Measurements from ENCODE around the gene CBX7. TPM values are rescaled to one million over a fixed set of nuclear protein-coding genes. Genes with fewer than 3 reads are reported as not detected.
A peak's percentile ranks its signal among the peaks of the same experiment; 100 is the strongest.
"Not testable (repeated sequence)": the region's sequence is repeated elsewhere in the genome, so short reads cannot be mapped to it uniquely, and the experiment has no call there.

CBX7 gene
- total and polyA plus RNA-seq, 2 donors: 4.2 to 34.5 TPM

- Histone ChIP-seq H3K27me3 (ENCODE audit: control insufficient read depth in 2 of 2, insufficient read depth in 1 of 2, low read length in 1 of 2) (no peaks in the 10 kb centered on the region), H3K4me1 (ENCODE audit: control insufficient read depth in 2 of 2, insufficient read depth in 2 of 2, low read length in 2 of 2) (peaks cover 17 to 40% of the 10 kb centered on the region in 2 donors), H3K27ac (ENCODE audit: low read depth in 1 of 2, low read length in 1 of 2) (peak overlapping the region in 1 of 2 donors; percentile 47), H3K4me3 (ENCODE audit: low read length in 2 of 2) (no peak overlapping the region), H3K36me3 (ENCODE audit: control insufficient read depth in 2 of 2, insufficient read depth in 2 of 2, low read length in 1 of 2) (no peaks in the 10 kb centered on the region), H3K9me3 (ENCODE audit: control insufficient read depth in 2 of 2, insufficient read depth in 1 of 2, low read length in 1 of 2) (no peaks in the 10 kb centered on the region)
- DNase-seq (ENCODE audit: low read depth in 6 of 9, low spot score in 9 of 9): no peak
- 93% methylated on average over 23 of the region's 23 CpGs for WGBS
Observed at GRCh38 chr22:39176143-39176713, 23.7 kb upstream of the CBX7 start.

- H3K4me1 ChIP-seq (ENCODE audit: control insufficient read depth in 2 of 2, insufficient read depth in 2 of 2, low read length in 2 of 2): peaks cover 21 to 47% of the 10 kb centered on the region in 2 donors
- no peaks in the 10 kb centered on the region for H3K27me3 ChIP-seq (ENCODE audit: control insufficient read depth in 2 of 2, insufficient read depth in 1 of 2, low read length in 1 of 2)
- H3K4me3 ChIP-seq (ENCODE audit: low read length in 2 of 2): no peak overlapping the region
- no peak for DNase-seq (ENCODE audit: low read depth in 6 of 9, low spot score in 9 of 9)
- no peaks in the 10 kb centered on the region for H3K36me3 ChIP-seq (ENCODE audit: control insufficient read depth in 2 of 2, insufficient read depth in 2 of 2, low read length in 1 of 2)
- no peak overlapping the region for H3K27ac ChIP-seq (ENCODE audit: low read depth in 1 of 2, low read length in 1 of 2)
- no peaks in the 10 kb centered on the region for H3K9me3 ChIP-seq (ENCODE audit: control insufficient read depth in 2 of 2, insufficient read depth in 1 of 2, low read length in 1 of 2)
- 95% methylated on average over 18 of the region's 18 CpGs for WGBS
Observed at GRCh38 chr22:39175353-39176142, 23.1 kb upstream of the CBX7 start.

- 29% methylated on average over 22 of the region's 22 CpGs for WGBS
- no peak overlapping the region for H3K4me3 ChIP-seq (ENCODE audit: low read length in 2 of 2)
Observed at GRCh38 chr22:39174498-39175352, 22.2 kb upstream of the CBX7 start.

GRCh38 chr22:39173787-39174497, 21.5 kb upstream of the CBX7 start:
- WGBS: 78% methylated on average over 11 of the region's 11 CpGs
- H3K4me3 ChIP-seq (ENCODE audit: low read length in 2 of 2): no peak overlapping the region
- H3K36me3 ChIP-seq (ENCODE audit: control insufficient read depth in 2 of 2, insufficient read depth in 2 of 2, low read length in 1 of 2): no peaks in the 10 kb centered on the region
- no peaks in the 10 kb centered on the region for H3K9me3 ChIP-seq (ENCODE audit: control insufficient read depth in 2 of 2, insufficient read depth in 1 of 2, low read length in 1 of 2)
- H3K27ac ChIP-seq (ENCODE audit: low read depth in 1 of 2, low read length in 1 of 2): peak overlapping the region; percentile 92 to 93
- H3K4me1 ChIP-seq (ENCODE audit: control insufficient read depth in 2 of 2, insufficient read depth in 2 of 2, low read length in 2 of 2): peaks cover 21 to 48% of the 10 kb centered on the region in 2 donors
- DNase-seq (ENCODE audit: low read depth in 6 of 9, low spot score in 9 of 9): peak in 1 of 9 donors; percentile 45
- peaks cover 0 to 7% of the 10 kb centered on the region in 2 donors for H3K27me3 ChIP-seq (ENCODE audit: control insufficient read depth in 2 of 2, insufficient read depth in 1 of 2, low read length in 1 of 2)

More at GRCh38 chr22:39174498-39175352, 22.2 kb upstream of the CBX7 start:
- H3K36me3 ChIP-seq (ENCODE audit: control insufficient read depth in 2 of 2, insufficient read depth in 2 of 2, low read length in 1 of 2): no peaks in the 10 kb centered on the region
- H3K27me3 ChIP-seq (ENCODE audit: control insufficient read depth in 2 of 2, insufficient read depth in 1 of 2, low read length in 1 of 2): peaks cover 0 to 5% of the 10 kb centered on the region in 2 donors
- H3K9me3 ChIP-seq (ENCODE audit: control insufficient read depth in 2 of 2, insufficient read depth in 1 of 2, low read length in 1 of 2): no peaks in the 10 kb centered on the region
- DNase-seq (ENCODE audit: low read depth in 6 of 9, low spot score in 9 of 9): peak; percentile 65 to 94 (median 82)
- peak overlapping the region; percentile 92 to 93 for H3K27ac ChIP-seq (ENCODE audit: low read depth in 1 of 2, low read length in 1 of 2)
- H3K4me1 ChIP-seq (ENCODE audit: control insufficient read depth in 2 of 2, insufficient read depth in 2 of 2, low read length in 2 of 2): peaks cover 21 to 48% of the 10 kb centered on the region in 2 donors

GRCh38 chr22:39173050-39173706, 20.7 kb upstream of the CBX7 start:
- WGBS: 96% methylated on average over 16 of the region's 16 CpGs

GRCh38 chr22:39172265-39173049, 20.0 kb upstream of the CBX7 start:
- Histone ChIP-seq H3K4me1 (ENCODE audit: control insufficient read depth in 2 of 2, insufficient read depth in 2 of 2, low read length in 2 of 2) (peaks cover 21 to 48% of the 10 kb centered on the region in 2 donors), H3K27ac (ENCODE audit: low read depth in 1 of 2, low read length in 1 of 2) (peak overlapping the region in 1 of 2 donors; percentile 91)
- not testable (repeated sequence) for H3K27me3 ChIP-seq (ENCODE audit: control insufficient read depth in 2 of 2, insufficient read depth in 1 of 2, low read length in 1 of 2); H3K9me3 ChIP-seq (ENCODE audit: control insufficient read depth in 2 of 2, insufficient read depth in 1 of 2, low read length in 1 of 2); H3K4me3 ChIP-seq (ENCODE audit: low read length in 2 of 2); DNase-seq (ENCODE audit: low read depth in 6 of 9, low spot score in 9 of 9); H3K36me3 ChIP-seq (ENCODE audit: control insufficient read depth in 2 of 2, insufficient read depth in 2 of 2, low read length in 1 of 2)
- WGBS: 97% methylated on average over 11 of the region's 11 CpGs

More at GRCh38 chr22:39173050-39173706, 20.7 kb upstream of the CBX7 start:
- peaks cover 21 to 48% of the 10 kb centered on the region in 2 donors for H3K4me1 ChIP-seq (ENCODE audit: control insufficient read depth in 2 of 2, insufficient read depth in 2 of 2, low read length in 2 of 2)
- H3K9me3 ChIP-seq (ENCODE audit: control insufficient read depth in 2 of 2, insufficient read depth in 1 of 2, low read length in 1 of 2): no peaks in the 10 kb centered on the region
- no peak for DNase-seq (ENCODE audit: low read depth in 6 of 9, low spot score in 9 of 9)
- peak overlapping the region in 1 of 2 donors; percentile 93 for H3K27ac ChIP-seq (ENCODE audit: low read depth in 1 of 2, low read length in 1 of 2)
- H3K4me3 ChIP-seq (ENCODE audit: low read length in 2 of 2): no peak overlapping the region
- H3K27me3 ChIP-seq (ENCODE audit: control insufficient read depth in 2 of 2, insufficient read depth in 1 of 2, low read length in 1 of 2): peaks cover 0 to 9% of the 10 kb centered on the region in 2 donors
- H3K36me3 ChIP-seq (ENCODE audit: control insufficient read depth in 2 of 2, insufficient read depth in 2 of 2, low read length in 1 of 2): no peaks in the 10 kb centered on the region

GRCh38 chr22:39171623-39172264, 19.3 kb upstream of the CBX7 start:
- Histone ChIP-seq H3K27me3 (ENCODE audit: control insufficient read depth in 2 of 2, insufficient read depth in 1 of 2, low read length in 1 of 2) (peaks cover 0 to 9% of the 10 kb centered on the region in 2 donors), H3K4me3 (ENCODE audit: low read length in 2 of 2) (no peak overlapping the region), H3K4me1 (ENCODE audit: control insufficient read depth in 2 of 2, insufficient read depth in 2 of 2, low read length in 2 of 2) (peaks cover 21 to 48% of the 10 kb centered on the region in 2 donors), H3K9me3 (ENCODE audit: control insufficient read depth in 2 of 2, insufficient read depth in 1 of 2, low read length in 1 of 2) (no peaks in the 10 kb centered on the region), H3K36me3 (ENCODE audit: control insufficient read depth in 2 of 2, insufficient read depth in 2 of 2, low read length in 1 of 2) (no peaks in the 10 kb centered on the region), H3K27ac (ENCODE audit: low read depth in 1 of 2, low read length in 1 of 2) (peak overlapping the region; percentile 77 to 91)
- peak in 1 of 9 donors; percentile 41 for DNase-seq (ENCODE audit: low read depth in 6 of 9, low spot score in 9 of 9)
- WGBS: 41% methylated on average over 17 of the region's 17 CpGs
